Activated naive CD8-positive, alpha-beta T cell treated with anti-CD3 and anti-CD28 coated beads, Interleukin-2, amount 50 U/mL, for 16 hours (primary cell): ENCODE results near the gene CTAGE6.
"Not testable (repeated sequence)": the region's sequence is repeated elsewhere in the genome, so short reads cannot be mapped to it uniquely, and the experiment has no call there.

Source experiments
- DNase-seq: peaks from one replicate; pipeline ENCODE4 v3.0.0-alpha.2; 2020; ENCODE audit warnings: low read depth, low spot score

CTAGE6 gene

GRCh38 chr7:143715543-143716193 is 41.8 kb downstream of the CTAGE6 start:
- not testable (repeated sequence) for DNase-seq

DNA sequence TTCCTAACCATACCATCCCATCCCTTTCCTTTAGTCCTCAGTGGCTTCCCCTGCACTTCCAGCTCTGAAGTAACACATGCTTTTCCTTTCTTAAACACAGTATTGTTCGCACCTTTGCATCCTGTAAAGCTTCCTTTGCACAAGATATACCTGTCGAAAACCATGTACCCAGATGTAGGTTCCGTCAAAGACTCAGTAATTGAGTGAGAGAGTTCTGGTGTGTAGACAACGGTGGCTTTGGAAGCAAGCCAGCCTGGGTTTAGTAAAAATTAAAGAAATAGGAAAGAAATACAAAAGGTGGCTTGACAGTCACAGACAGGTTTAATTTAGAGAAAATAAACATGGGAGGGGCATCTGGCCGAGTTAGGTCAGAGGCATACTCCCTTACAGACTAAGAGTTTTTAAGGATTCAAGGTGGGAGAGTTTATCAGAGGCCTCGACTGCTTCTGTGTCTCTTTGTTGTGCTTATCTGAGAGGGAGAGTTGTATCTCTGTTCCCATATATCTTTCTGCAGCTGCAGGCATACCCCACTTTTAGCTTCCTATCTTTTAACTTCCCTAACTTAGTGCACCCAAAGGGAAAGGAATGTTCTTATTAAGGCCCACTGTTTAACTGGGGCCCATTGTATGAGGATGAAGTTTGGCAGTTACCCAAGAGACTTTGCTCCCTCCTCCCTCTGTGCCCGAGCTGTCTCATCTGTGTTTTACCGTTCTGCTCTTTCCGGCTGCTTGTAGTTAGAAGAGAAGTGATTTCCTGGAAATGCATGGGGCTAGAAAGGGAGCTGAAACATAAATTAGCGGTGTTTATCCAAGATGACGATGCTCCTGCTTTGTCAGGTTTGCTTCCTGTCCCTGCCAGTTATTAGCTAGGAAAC is 42.7 kb downstream of the CTAGE6 start:
- DNase-seq, result not testable (repeated sequence)

- not testable (repeated sequence) for DNase-seq
Observed at GRCh38 chr7:143712381-143712780, 45.1 kb downstream of the CTAGE6 start.

DNA sequence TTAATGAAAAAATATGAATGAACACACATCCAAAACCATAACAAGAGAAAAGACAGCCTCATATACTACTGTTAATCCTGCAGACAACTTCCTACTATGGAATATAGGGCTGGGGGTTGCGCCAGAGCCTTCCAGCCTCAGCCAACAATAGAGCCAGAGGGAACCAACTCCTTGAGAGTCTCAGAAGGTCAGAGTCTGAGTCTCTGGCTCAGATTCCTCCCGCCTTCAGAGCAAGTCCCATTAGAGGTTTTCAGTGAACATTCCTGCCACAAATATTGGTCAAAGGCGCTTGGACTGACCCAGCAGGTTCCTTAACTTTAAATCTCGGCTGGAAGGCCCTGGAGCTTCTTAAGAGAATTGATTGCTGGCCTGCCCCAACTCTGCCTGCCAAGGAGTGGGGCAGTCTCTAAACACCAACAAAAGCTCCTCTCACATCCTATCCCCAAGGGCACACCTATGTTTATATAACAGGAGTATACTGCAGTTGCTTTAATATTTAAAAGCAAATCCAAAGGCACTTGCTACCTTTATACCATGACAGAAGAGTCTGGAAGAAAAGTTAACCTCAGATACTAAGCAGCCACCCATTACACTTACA is 45.7 kb downstream of the CTAGE6 start:
- DNase-seq, result not testable (repeated sequence)

- DNase-seq, result not testable (repeated sequence)
Observed at GRCh38 chr7:143709895-143710294, 47.6 kb downstream of the CTAGE6 start.
